Thymus (tissue), 11 donors: ENCODE results near the gene VAPB. TPM values are rescaled to one million over a fixed set of nuclear protein-coding genes. Genes with fewer than 3 reads are reported as not detected.

Source experiments
- DNase-seq, 9 donors: peaks; one replicate each; pipeline ENCODE4 v3.0.0-alpha.2; 2013; ENCODE audit warnings: low spot score in 9 of 9, low read depth in 6 of 9, missing footprints in 1 of 9
- H3K27ac ChIP-seq, 2 donors: one replicate each; pipeline ENCODE4 v1.5.1; 2013; ENCODE audit warnings: control low read depth in 1 of 2, low read depth in 1 of 2, low read length in 1 of 2, mild to moderate bottlenecking in 1 of 2, moderate library complexity in 1 of 2
- H3K27me3 ChIP-seq, 2 donors: one replicate each; pipeline ENCODE4 v1.5.1; 2013; ENCODE audit warnings: low read length in 1 of 2; ENCODE audit not compliant: control insufficient read depth in 2 of 2, insufficient read depth in 1 of 2
- H3K36me3 ChIP-seq, 2 donors: one replicate each; pipeline ENCODE4 v1.5.1; 2013; ENCODE audit warnings: low read length in 1 of 2, mild to moderate bottlenecking in 1 of 2, moderate library complexity in 1 of 2; ENCODE audit not compliant: control insufficient read depth in 2 of 2, insufficient read depth in 2 of 2
- H3K4me1 ChIP-seq, 2 donors: one replicate each; pipeline ENCODE4 v1.5.1; 2013; ENCODE audit warnings: low read length in 2 of 2; ENCODE audit not compliant: control insufficient read depth in 2 of 2, insufficient read depth in 2 of 2
- H3K4me3 ChIP-seq, 2 donors: one replicate each; pipeline ENCODE4 v1.5.1; 2013; ENCODE audit warnings: low read length in 2 of 2, control low read depth in 1 of 2, mild to moderate bottlenecking in 1 of 2
- H3K9me3 ChIP-seq, 2 donors: one replicate each; pipeline ENCODE4 v1.5.1; 2013; ENCODE audit warnings: low read length in 1 of 2, mild to moderate bottlenecking in 1 of 2; ENCODE audit not compliant: control insufficient read depth in 2 of 2, insufficient read depth in 1 of 2
- WGBS: extraction: QIAGEN DNeasy Blood & Tissue Kit; methylation state at CpG from one replicate; pipeline ENCODE4 v1.1.7; 2013; 5-methylcytosine and 5-hydroxymethylcytosine counted together
- polyA plus RNA-seq: library from polyadenylated mRNA; stranded (reverse); fragments of 200-250 nt; gene quantifications from one replicate; pipeline ENCODE4 v1.2.3, GENCODE V29; 2013
- total RNA-seq: library from RNA; stranded (reverse); fragments of 120-200 nt; gene quantifications from one replicate; pipeline ENCODE4 v1.2.4, GENCODE V29; 2013
- donor health status: healthy.

VAPB gene
- total and polyA plus RNA-seq, 2 donors, result 7.6 to 29.0 TPM

DNA sequence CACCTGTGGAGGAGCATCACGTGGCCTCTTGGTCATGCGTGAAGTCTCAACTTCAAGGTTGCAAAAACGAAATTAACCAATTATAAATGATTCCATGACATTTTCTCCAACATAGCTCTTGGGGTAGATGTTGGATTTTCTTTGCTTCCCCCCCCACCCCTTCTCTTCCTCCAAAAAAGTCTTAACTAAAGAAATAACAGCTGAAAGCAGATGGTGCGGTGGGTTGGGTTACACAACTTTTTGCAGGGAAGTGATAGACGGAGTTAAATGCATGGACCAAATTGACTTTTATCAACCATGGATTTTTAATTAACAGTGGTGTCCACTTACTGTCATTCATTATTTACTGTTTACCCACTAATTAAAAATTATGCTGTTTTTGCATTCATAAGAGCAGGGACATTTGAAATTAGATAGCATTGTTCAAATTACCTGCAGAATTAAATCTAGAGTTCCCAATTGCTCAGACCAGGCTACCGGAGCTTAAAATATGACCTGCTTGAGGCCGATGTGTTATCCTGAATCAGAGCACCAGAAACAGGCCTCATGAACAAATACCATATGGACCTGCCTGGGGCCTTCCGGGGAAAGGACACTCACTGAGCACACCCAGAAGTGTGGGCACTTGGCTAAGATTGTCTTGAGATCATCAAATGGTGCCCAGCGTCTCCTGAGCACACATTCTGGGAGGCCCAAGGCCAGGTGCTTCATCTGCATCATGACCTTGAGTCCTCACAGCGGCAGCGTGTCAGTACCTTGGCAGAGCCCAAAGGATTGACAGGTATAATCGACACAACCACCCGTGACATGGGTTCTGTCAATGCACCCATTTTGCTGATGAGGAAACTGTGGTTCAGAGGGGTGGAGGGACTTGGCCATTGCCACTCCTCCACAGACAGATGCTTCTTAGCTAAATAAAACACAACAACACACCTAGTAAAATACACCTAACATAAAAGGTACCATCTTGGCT lies 84.7 kb downstream of the VAPB start:
- 96% methylated on average over 13 of the region's 13 CpGs for WGBS
- Histone ChIP-seq H3K9me3 (peaks cover 0 to 4% of the 10 kb centered on the region in 2 donors), H3K27ac (no peak overlapping the region), H3K36me3 (no peaks in the 10 kb centered on the region), H3K4me1 (no peaks in the 10 kb centered on the region), H3K27me3 (peaks cover 0 to 5% of the 10 kb centered on the region in 2 donors), H3K4me3 (no peak overlapping the region)
- DNase-seq, result no peak

DNA sequence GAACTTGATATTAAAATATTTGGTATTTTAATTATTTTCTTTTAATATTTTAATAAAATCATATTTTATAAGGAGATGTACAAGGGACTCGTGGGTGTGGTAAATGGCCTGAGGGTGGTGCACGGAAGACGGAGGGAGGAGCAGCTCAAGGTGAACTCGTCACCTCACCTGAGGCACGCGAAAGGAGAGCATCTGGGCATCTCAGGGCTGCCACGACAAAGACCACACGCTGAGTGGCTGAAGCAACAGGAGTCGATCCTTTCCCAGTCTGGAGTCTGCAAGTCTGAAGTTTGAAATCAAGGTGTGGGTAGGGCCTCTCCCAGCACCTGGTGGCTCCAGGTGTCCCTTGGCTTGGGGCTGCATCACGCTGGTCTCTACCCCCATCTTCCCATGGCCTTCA lies 86.4 kb downstream of the VAPB start:
- H3K27ac ChIP-seq, result no peak overlapping the region
- 93% methylated on average over 10 of the region's 10 CpGs for WGBS
- H3K36me3 ChIP-seq, result no peaks in the 10 kb centered on the region
- H3K4me3 ChIP-seq, result no peak overlapping the region
- no peak for DNase-seq
- peaks cover 0 to 4% of the 10 kb centered on the region in 2 donors for H3K9me3 ChIP-seq
- no peaks in the 10 kb centered on the region for H3K4me1 ChIP-seq
- H3K27me3 ChIP-seq, result peaks cover 0 to under 1% of the 10 kb centered on the region in 2 donors

DNA sequence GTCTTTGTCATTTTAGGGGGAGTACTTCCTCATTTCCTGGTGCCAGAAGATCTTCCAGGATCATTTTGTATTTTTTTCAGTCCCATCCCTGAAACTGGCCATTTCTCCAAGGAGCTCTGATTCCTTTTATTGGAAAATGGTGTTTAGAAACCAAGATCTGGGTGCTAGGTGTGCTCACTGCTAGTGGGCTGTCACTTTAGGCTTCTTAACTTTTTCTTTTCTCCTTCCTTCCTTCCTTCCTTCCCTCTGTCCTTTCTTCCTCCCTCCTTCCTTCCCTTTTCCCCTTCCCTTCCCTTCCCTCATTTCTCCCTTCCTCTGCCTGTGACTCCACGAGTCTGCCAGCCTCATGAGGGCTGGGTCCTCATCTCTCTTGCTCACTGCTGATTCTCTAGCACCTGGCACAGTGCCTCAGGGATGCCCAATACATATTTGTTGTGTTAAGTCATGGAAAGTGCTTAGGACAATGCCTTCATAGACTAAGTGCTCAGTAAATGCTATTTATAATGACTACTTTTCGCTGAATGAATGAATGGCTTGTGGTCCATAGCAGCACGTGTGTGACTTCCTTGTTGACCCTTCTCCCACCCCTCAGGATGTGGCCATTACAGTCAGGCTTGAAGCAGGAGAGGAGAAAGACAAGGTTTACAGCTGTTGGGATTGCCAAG lies 89.2 kb downstream of the VAPB start:
- DNase-seq, result no peak
- Histone ChIP-seq H3K4me1 (no peaks in the 10 kb centered on the region), H3K4me3 (no peak overlapping the region), H3K27me3 (peaks cover 0 to 21% of the 10 kb centered on the region in 2 donors), H3K9me3 (peaks cover 0 to 4% of the 10 kb centered on the region in 2 donors), H3K36me3 (no peaks in the 10 kb centered on the region), H3K27ac (no peak overlapping the region)
- WGBS, result 87% methylated on average over 3 of the region's 3 CpGs

DNA sequence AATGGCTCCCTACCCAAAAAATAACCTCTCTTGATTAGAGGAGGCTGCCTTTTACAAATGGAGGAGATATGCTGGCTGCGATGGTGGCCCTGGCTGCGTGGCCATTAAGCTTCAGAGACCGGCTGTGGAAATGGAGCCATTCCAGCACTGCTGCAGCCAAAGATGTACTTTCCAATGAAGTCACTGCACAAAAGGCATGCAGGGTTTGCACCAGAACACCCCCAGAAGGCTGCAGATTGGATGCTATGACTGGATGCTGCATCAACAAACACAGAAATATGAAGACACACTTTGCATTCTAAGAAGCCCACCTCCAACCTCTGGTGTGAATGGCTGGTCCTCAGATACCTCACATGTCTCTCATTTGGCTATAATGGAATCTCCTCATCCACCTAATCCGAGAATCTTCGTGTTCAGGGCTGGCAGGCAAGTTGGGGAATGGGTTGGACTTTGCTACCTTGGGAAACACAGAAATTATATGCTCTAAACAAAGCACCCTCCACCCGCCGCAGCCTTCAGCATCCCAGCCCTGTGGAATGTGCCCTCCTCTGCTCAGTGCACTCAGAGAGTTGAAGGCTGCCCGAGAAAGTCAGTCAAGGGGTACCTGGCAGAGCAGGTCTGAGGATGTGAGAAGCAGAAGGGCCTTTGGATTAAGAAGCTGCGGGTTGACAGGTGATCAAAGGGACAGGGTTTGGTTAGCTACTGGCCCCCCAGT lies 90.9 kb downstream of the VAPB start:
- H3K4me3 ChIP-seq, result no peak overlapping the region
- DNase-seq, result no peak
- 89% methylated on average over 9 of the region's 9 CpGs for WGBS
- H3K36me3 ChIP-seq, result no peaks in the 10 kb centered on the region
- H3K4me1 ChIP-seq, result no peaks in the 10 kb centered on the region
- H3K9me3 ChIP-seq, result peaks cover 0 to 4% of the 10 kb centered on the region in 2 donors
- peaks cover 0 to 23% of the 10 kb centered on the region in 2 donors for H3K27me3 ChIP-seq
- H3K27ac ChIP-seq, result no peak overlapping the region

DNA sequence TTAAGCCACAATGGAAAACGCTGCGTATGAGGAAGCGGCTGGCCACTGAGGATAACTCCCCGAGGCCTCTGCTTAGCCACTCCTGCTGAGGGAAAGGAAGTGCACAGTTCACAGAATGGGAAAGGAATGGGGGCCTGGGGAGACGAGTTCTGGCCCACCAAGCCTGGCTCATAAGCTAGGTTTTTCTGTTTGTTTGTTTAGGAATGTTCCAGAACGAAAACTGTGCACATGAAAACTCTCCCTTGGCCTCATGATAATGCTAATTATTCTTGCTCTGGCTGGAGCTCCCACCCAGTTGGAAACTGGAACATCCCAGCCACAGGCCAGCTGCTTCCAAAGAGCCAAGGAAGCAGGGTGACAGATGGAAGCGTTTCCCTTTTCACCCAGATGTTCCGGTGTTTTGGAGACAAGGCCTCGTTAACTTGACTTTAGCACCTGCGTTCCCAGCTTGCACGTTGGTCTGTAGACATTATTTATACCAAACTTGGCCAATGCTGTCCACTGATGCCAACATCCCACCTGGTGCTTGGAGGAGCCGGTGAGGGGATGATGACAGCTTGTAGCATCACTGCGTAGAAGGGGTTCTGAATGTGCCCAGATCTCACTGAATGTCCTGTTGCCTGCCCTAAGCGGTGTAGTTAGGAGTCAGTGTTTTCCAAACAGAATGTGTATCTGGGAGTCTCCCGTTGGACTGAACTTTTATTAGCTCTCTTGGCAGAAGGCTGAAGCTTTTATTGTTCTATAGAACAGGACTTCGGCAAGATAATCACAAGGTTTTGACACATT lies 91.7 kb downstream of the VAPB start:
- no peak for DNase-seq
- Histone ChIP-seq H3K27ac (no peak overlapping the region), H3K4me1 (no peaks in the 10 kb centered on the region), H3K4me3 (no peak overlapping the region), H3K9me3 (peaks cover 0 to 7% of the 10 kb centered on the region in 2 donors), H3K27me3 (peaks cover 0 to 23% of the 10 kb centered on the region in 2 donors), H3K36me3 (no peaks in the 10 kb centered on the region)
- 82% methylated on average over 16 of the region's 16 CpGs for WGBS

DNA sequence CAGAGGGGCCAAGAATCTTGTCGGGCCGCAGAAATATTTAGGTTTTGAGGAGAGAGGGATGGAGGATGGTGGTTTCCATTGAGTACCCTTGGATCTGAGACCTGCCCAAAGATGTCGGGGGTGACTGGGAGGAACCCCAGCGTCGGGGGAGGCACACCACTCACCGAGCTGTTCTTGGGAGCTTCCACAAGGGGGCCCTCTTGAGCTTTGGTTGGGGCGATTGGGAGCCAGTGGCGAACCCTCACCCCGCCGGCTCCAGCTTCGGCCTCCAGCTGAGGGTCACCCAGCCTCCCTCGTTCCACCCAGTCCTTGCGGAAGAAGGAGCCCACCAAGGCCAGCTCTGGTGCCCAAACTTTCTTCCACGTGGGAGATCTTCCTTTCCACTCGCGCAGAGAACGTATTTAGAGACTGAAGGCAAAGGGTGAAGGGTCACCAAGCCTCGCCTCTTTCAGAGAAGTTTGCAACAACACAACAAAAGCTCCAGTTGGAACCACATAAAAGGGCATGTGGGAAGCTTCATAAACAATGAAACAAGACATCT lies 92.5 kb downstream of the VAPB start:
- Histone ChIP-seq H3K4me3 (no peak overlapping the region), H3K36me3 (no peaks in the 10 kb centered on the region), H3K27ac (no peak overlapping the region), H3K4me1 (no peaks in the 10 kb centered on the region), H3K9me3 (peaks cover 0 to 8% of the 10 kb centered on the region in 2 donors), H3K27me3 (peaks cover 0 to 23% of the 10 kb centered on the region in 2 donors)
- WGBS, result 31% methylated on average over 18 of the region's 18 CpGs
- peak in 2 of 9 donors; percentile 10 to 12 for DNase-seq

DNA sequence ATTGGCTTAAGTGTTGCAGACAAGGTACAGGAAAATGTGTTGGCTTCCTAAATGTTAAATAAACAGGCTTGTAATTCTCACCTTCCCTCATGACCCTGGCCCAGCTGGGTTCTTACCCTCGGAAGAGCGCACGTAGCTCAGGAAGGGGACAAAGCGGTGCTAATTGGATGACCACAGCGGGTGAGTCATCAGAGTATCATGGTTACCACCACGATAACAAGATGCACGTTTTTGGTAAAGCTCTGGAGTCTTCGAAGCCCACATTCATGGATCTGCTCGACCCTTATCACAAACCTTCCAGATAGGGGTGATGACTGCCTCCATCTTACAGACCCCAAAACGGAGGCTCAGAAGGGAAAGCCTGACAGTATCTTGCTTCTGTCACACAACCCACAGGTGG lies 93.4 kb downstream of the VAPB start:
- Histone ChIP-seq H3K4me3 (no peak overlapping the region), H3K36me3 (no peaks in the 10 kb centered on the region), H3K27ac (no peak overlapping the region), H3K4me1 (no peaks in the 10 kb centered on the region), H3K9me3 (peaks cover 0 to 8% of the 10 kb centered on the region in 2 donors), H3K27me3 (peaks cover 0 to 23% of the 10 kb centered on the region in 2 donors)
- DNase-seq, result no peak
- WGBS, result 87% methylated on average over 10 of the region's 10 CpGs

DNA sequence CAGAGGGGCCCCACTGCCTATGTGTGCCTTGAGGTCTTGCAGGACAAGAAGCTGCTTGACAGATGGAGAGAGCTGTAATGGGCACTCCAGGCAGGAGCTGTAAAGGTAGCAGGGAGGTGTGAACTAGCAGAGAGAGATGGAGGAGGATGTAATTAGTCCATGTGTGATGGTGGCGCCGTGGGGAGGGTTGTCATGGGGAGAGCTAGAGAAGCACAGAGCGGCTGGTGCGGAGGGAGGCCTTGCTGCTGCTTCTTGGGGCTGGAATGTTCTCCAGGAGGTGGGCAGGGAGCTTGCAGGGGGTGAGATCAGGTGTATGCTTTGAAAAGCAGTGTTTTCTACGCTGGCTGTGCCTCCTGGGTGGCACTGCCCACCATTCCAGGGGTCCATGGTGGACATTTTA lies 94.0 kb downstream of the VAPB start:
- DNase-seq, result no peak
- whole genome bisulfite sequencing, result 84% methylated on average over 5 of the region's 5 CpGs
- no peaks in the 10 kb centered on the region for H3K36me3 ChIP-seq
- H3K27me3 ChIP-seq, result peaks cover 0 to 23% of the 10 kb centered on the region in 2 donors
- H3K27ac ChIP-seq, result no peak overlapping the region
- H3K9me3 ChIP-seq, result peaks cover 0 to 8% of the 10 kb centered on the region in 2 donors
- H3K4me3 ChIP-seq, result no peak overlapping the region
- H3K4me1 ChIP-seq, result no peaks in the 10 kb centered on the region
